DOHH2 (cell line): ENCODE measurements around the gene OR13C9.

Experiments
- CTCF ChIP-seq: fragments of 200-600 bp; sonication (generic); IDR thresholded peaks from one replicate; pipeline ENCODE4 v1.5.1; 2014; ENCODE audit warnings: antibody characterized with exemption, mild to moderate bottlenecking, low read depth, low read length; ENCODE audit not compliant: poor library complexity, severe bottlenecking
- EZH2phosphoT487 ChIP-seq: fragments of 200-600 bp; sonication (generic); IDR thresholded peaks from 2 replicates; pipeline ENCODE4 v1.6.1; 2017; ENCODE audit warnings: borderline replicate concordance, mild to moderate bottlenecking, antibody characterized with exemption, low read length, moderate library complexity, mixed read lengths

- no peak for TF ChIP-seq CTCF
- TF ChIP-seq EZH2phosphoT487, result no peak
Observed at GRCh38 chr9:104568868-104569267, 49.1 kb downstream of the OR13C9 start, which contains the start of gene OR13C8.
